Limb (tissue), 2 donors: ENCODE data around the gene CCDC28A.

Experiments
- DNase-seq, 2 donors: peaks; one replicate each; pipeline ENCODE4 v3.0.0-alpha.2; 2016; ENCODE audit errors: extremely low spot score in 2 of 2

Gene CCDC28A

DNA sequence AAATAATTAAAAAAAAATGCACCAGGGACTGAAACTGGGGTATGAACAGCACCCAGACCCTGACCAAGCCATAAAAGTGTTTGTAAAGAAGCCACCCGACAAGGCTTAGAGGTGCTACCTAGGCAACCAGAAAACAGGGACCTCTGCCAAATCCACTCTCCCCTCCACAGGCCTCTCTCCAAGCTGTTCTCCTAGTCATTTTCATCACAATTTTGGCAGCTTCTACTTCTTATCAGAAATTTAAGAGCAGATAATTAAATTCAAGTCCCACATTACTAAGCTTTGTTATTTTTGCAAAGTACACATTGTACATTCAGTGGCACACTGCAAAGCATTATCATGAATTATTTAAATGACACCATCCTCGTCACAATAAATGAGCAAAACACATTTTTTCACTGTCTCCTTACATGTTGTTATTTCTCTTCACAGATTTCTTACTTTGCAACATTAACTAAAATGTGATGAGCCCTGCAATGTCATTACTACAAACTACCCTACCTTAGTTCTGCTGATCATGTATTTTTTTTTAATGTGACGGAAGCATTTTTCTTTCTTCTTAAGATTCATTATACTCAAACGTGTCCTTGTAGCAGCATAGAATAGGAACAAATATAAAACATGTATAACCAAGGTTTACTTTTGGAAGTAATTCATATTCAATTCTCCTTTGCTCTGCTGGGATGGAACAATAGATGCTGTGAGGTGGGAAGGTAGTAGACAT is 60.4 kb downstream of the CCDC28A start:
- DNase-seq, result peak; percentile 63 to 64

DNA sequence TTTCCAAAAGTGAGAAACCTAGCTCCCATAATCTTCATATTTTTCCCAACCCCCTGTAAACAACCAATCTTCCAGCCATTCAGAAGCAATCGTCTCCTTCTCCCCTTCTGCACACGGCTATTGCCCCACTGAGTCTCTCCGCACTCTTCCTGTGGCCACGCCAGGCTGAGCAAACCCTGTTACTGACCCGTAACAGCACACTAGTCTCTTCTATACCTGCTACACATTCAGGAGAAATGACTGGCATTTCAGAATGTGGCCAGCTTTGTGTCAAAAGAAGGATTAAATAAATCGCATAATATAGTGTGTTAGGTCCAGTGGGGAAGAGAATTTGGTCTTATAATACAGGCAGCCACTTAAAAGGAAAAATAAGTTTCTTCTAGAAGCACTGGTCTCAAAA is 63.7 kb downstream of the CCDC28A start:
- no peak for DNase-seq
